HG03457 (cell line): ENCODE measurements around the gene CYB5R3.
"Not testable (repeated sequence)": the region's sequence is repeated elsewhere in the genome, so short reads cannot be mapped to it uniquely, and the experiment has no call there.

Experiments used
- ATAC-seq: cut with Tn5 transposase; IDR thresholded peaks from one replicate; pipeline ENCODE4 v1.9.1; 2021; ENCODE audit warnings: moderate number of reproducible peaks; ENCODE audit not compliant: unreplicated experiment

CYB5R3 gene

GRCh38 chr22:42575996-42576574, 73.1 kb downstream of the CYB5R3 start:
- not testable (repeated sequence) for ATAC-seq

GRCh38 chr22:42574468-42574867, 74.7 kb downstream of the CYB5R3 start:
- not testable (repeated sequence) for ATAC-seq

DNA sequence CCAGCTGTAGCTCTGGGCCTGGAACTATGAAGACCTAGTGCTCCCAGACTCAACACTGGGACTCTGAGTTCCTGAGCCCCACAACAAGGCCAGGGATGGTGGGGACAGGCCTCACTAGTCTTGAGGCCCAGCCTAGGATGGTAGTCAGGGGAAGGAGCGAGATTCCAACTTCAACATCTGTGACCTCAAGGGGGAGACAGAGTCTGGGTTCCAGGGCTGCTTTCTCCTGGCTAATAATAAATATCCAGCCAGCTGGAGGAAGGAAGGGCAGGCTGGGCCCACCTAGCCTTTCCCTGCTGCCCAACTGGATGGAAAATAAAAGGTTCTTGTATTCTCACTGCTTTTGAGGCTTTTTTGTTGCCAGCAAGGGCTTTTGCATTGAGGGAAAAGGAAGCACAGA, 75.1 kb downstream of the CYB5R3 start:
- ATAC-seq: not testable (repeated sequence)

GRCh38 chr22:42571068-42571467, 78.1 kb downstream of the CYB5R3 start:
- not testable (repeated sequence) for ATAC-seq

DNA sequence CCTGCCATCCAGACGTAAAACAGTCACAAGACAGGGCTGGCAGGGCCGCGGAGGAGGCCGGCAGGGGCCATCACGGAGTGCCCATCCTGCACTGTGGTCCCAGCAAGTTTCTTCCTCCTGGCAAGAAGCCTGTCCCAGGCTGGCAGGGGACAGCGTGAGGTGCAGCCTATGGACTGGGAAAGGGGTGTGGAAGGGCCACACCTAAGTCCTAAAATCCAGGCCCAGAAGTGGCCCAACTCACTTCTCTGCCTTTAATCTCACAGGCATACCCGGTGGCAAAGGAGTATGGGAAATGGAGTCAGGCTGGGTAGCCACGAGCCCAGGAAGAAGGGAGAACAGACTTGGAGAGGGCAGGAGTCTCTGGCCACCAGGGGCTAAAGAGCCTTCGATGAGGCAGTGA, 78.6 kb downstream of the CYB5R3 start:
- ATAC-seq: not testable (repeated sequence)

DNA sequence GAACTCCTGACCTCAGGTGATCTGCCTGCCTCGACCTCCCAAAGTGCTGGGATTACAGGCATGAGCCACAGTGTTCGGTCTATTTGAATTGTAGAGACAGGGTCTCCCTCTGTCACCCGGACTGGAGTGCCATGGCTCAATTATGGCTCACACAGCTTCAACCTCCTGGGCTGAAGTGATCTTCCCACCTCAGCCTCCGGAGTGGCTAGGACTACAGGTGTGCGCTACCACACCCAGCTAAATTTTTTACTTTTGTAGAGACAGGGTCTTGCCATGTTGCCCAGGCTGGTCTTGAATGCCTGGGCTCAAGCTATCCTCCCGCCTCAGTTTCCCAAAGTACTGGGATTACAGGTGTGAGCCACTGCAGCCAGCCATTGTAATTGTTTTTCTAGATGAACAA, 81.2 kb downstream of the CYB5R3 start:
- ATAC-seq: not testable (repeated sequence)
